A549 treated with CORT108297 at 1 μM for 4 hours (cell line): ENCODE data around the gene PSMA4. TPM values are rescaled to one million over a fixed set of nuclear protein-coding genes. Genes with fewer than 3 reads are reported as not detected.

Source experiments
- total RNA-seq: library from RNA; stranded (reverse); fragments of 200-300 nt; extraction: Qiagen RNA extraction; gene quantifications from 5 replicates; pipeline ENCODE4 v1.2.3, GENCODE V29; 2022

Gene PSMA4
- 378 to 535 TPM (median 393 TPM) in 5 replicates for total RNA-seq

DNA sequence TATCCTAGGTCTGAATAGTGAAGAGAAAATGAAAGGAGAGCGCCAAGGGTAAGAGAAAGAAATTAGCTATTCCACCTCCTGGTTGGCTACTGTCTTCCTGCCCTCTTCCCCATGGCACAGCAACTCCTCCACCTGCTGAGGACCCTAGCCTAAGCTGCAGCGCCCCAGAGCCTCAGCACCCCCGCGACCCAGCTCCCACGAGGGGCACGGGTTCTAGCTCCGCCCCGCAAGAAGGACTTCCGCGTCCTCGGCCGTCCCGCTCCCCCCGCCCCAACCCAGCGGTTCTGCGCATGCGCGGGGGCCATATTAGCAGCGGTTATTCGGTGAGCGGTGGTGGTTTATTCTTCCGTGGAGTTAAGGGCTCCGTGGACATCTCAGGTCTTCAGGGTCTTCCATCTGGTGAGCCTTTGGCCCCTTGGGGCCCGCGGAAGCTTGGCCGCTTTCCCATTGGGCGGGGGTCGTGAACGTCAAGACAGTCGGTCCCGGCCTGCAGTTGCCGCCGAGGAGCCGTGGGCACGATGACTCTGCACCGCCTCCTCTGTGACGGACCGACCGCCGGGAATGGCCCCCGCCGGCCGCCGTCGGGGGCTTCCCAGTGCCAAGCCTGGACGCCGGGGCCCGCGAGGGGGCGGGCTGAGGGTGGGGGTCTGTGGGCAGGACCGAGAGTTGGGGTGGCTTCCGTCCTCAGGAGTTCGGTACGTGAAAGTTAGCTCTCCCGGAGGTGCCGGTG, at the start of gene PSMA4:
Gene PSMA4, plus strand, starts transcription at position 304 of the 730 bp plus-strand sequence. CDS start 1,484 bp downstream, outside the sequence.

GRCh38 chr15:78506971-78507830, 33.0 kb upstream of the PSMA4 start, which contains the start of gene HYKK:
HYKK (plus strand) TSS chr15:78507577; CDS start chr15:78513089, 5,512 bp downstream.

DNA sequence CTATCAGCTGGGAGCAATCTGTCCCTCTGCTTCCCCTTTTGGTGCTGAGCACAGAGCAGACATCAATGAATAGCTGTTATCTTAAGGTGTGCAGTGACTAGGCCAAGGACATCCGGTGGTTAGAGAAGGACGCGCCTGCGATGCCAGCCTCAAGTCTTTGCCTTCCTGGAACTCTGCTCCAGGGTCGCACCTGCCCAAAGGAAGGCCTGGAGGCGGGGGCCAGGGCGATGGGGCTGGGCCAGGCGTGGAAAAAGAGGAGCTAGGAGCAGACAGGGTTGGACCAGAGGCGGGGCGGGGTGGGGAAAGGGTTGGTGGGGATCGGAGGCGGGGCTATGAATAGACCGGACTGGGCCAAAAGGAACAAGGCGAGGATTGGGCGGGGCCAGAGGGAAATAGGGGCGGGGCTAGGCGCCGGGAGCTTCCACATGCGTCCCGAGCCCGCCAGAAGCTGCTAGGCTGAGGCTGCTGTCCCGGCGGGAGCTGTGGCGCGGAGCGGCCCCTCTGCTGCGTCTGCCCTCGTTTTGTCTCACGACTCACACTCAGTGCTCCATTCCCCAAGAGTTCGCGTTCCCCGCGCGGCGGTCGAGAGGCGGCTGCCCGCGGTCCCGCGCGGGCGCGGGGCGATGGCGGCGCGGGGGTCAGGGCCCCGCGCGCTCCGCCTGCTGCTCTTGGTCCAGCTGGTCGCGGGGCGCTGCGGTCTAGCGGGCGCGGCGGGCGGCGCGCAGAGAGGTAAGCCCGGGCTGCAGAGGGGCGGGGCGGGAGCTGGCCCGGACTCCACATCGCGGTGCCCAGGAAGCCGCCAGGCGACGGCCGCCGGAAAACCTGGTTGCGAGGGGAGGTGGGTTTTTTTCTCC, 25.1 kb downstream of the PSMA4 start, which contains the start of gene CHRNA5:
Gene CHRNA5, plus strand, starts transcription at position 424 of the 854 bp plus-strand sequence. Its CDS starts 200 bp downstream, at position 624.

Other genes starting within 250 kb of the PSMA4 start
- gene SKIC8, start 240.8 kb upstream of the PSMA4 start, total RNA-seq: 83.4 to 120 TPM (median 84.9 TPM) in 5 replicates
- gene CRABP1, start 200.1 kb upstream of the PSMA4 start, total RNA-seq: 1.6 to 2.3 TPM (median 1.8 TPM) in 5 replicates
- 32.8 to 49.2 TPM (median 43.7 TPM) in 5 replicates for gene IREB2, start 102.2 kb upstream of the PSMA4 start, total RNA-seq
- 5.8 to 6.7 TPM (median 6.1 TPM) in 5 replicates for gene HYKK, start 32.9 kb upstream of the PSMA4 start, total RNA-seq
- gene CHRNA5, start 25.1 kb downstream of the PSMA4 start, total RNA-seq: 32.6 to 37.8 TPM (median 34.6 TPM) in 5 replicates
- gene CHRNA3, start 80.6 kb downstream of the PSMA4 start, total RNA-seq: 0.32 to 0.68 TPM (median 0.43 TPM) in 5 replicates
- 0.76 to 1.3 TPM (median 1.0 TPM) in 5 replicates for gene CHRNB4, start 100.8 kb downstream of the PSMA4 start, total RNA-seq